Naive thymus-derived CD8-positive, alpha-beta T cell (primary cell): Measurements from ENCODE around the gene SUZ12. TPM values are rescaled to one million over a fixed set of nuclear protein-coding genes. Genes with fewer than 3 reads are reported as not detected.

Experiments used
- polyA plus RNA-seq, 3 donors: library from polyadenylated mRNA; unstranded; fragments of 300-500 nt; fragmentation: Illumina TruSeq; gene quantifications; one replicate each; pipeline ENCODE4 v1.2.3, GENCODE V29; 2021
- total RNA-seq, 8 experiments: library from RNA in 2 of 8; stranded (reverse) in 2 of 8; gene quantifications; one replicate each; pipeline ENCODE4 v1.2.3 and lab custom pipeline; 2021 to 2026

SUZ12 gene
- total and polyA plus RNA-seq, 5 experiments from 2014 or later: 17.9 to 40.0 (median 20.3) TPM

Other genes with a start within 250 kb of the SUZ12 start
- 1 to 10 TPM; 4.7 to 5.2 TPM for gene COPRS, start 77.8 kb upstream of the SUZ12 start, total RNA-seq
- gene COPRS, start 77.8 kb upstream of the SUZ12 start, polyA plus RNA-seq: 10 to 100 TPM; 12.4 to 13.6 (median 13.2) TPM
- 10 to 100 TPM; 68.3 to 74.2 TPM for gene UTP6, start 35.3 kb upstream of the SUZ12 start, total RNA-seq
- gene UTP6, start 35.3 kb upstream of the SUZ12 start, polyA plus RNA-seq: 10 to 100 TPM; 21.4 to 26.0 (median 22.7) TPM
- 10 to 100 TPM; 67.6 to 71.1 TPM for gene LRRC37B, start 70.4 kb downstream of the SUZ12 start, total RNA-seq
- 1 to 10 TPM; 6.8 to 9.6 (median 8.2) TPM for gene LRRC37B, start 70.4 kb downstream of the SUZ12 start, polyA plus RNA-seq
- 10 to 100 TPM; 32.2 to 35.6 TPM for gene RHOT1, start 205.5 kb downstream of the SUZ12 start, total RNA-seq
- gene RHOT1, start 205.5 kb downstream of the SUZ12 start, polyA plus RNA-seq: 10 to 100 TPM; 17.8 to 26.7 (median 24.7) TPM